ENCODE data around the gene TRIM32.

TRIM32 gene

GRCh38 chr9:116704470-116704869, 17.4 kb downstream of the TRIM32 start:
- no peak overlapping the region for H3K27ac ChIP-seq
- DNase-seq (ENCODE audit: low read depth, low spot score): no peak

- DNase-seq (ENCODE audit: low read depth, low spot score): no peak
- no peak overlapping the region for H3K27ac ChIP-seq
Observed at GRCh38 chr9:116705531-116705930, 18.4 kb downstream of the TRIM32 start.

DNA sequence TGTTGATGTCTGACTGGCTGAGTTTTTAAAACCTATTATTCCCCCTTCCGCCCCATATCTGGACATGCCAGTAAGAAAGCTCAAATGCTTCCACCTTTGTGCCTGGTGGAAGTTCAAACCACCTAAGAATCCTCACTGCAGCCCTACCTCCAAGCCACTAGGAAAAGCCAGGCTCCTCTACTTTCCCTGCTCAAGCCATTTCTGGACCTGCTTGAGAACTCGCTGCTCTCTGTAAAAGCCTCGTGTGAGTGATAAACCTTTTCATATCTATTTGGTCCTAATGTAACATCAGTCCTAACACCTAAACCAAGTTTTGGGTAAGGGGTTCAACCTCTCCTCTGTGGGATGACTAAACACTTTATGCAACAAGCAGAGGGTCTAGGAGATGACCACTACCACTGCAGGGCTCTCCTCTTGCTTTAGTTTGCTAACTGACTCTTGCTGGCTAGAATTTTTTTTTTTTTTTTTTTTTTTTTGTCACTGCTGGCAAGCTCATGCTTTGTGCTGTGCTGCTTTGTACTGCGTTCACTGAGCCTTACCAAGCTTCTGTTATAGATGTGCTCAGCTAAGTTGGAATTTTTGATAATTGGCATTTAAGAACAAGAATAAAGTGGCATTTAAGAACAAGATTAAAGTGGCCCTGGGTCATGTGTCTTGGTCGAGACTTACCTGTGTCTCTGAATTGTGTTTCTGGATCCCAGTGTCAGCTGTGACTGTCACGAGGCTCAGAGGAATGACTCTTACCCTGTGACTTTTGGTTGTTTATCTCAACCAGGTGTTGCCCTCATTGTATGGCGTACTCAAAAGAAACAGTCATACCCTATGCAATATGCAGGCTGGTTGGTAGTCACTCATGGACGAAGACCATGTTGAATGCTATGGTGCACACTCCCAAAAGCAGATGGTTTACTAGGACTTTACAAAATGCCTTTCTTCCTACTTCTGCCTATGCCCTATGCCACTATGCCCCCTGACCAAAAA, 19.5 kb downstream of the TRIM32 start:
- no peak overlapping the region for H3K27ac ChIP-seq
- DNase-seq (ENCODE audit: low read depth, low spot score): no peak

DNA sequence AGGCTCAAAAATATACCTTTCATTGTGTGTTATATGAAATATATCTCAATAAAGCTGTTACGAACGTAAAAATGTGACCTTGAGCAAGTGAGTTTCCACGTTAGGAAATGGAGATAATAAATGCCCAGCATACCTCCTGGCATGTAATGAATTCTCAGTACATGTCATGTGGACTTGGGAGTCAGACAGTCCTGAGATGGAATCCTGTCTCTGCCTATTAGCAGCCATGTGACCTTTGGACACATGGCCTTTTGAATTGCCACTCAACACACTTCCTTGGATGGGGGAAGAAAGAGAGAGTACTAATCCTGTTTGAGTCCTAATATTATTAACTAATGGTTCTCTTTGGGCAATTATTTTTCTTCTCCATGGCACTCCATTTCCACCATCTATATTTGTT, 25.7 kb downstream of the TRIM32 start:
- H3K27ac ChIP-seq: no peak overlapping the region
- no peak for DNase-seq (ENCODE audit: low read depth, low spot score)

GRCh38 chr9:116713271-116713670, 26.2 kb downstream of the TRIM32 start:
- DNase-seq (ENCODE audit: low read depth, low spot score): no peak
- no peak overlapping the region for H3K27ac ChIP-seq

DNA sequence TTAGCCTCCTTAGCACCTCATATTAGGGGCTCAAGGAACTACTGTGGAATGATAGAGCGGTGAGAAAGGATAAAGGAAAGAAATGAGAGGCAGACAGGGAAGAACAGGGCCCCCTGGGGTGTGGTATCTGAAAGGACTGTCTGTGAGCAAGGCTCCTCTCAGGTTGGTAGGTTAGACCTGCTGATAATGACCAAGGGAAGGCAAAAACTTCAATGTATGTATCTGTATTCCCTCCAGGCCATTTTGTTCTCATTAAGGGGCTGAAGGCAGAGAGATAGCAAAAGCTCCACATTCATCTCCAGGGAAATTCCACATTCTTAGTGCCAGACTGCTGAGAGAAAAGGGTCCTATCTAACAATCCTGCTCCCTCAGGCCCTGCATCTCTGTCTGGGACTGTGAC, 28.6 kb downstream of the TRIM32 start:
- no peak overlapping the region for H3K27ac ChIP-seq
- no peak for DNase-seq (ENCODE audit: low read depth, low spot score)

- DNase-seq (ENCODE audit: low read depth, low spot score): no peak
- no peak overlapping the region for H3K27ac ChIP-seq
Observed at GRCh38 chr9:116716438-116716837, 29.3 kb downstream of the TRIM32 start.

- no peak for DNase-seq (ENCODE audit: low read depth, low spot score)
- H3K27ac ChIP-seq: no peak overlapping the region
Observed at GRCh38 chr9:116717150-116717549, 30.0 kb downstream of the TRIM32 start.

DNA sequence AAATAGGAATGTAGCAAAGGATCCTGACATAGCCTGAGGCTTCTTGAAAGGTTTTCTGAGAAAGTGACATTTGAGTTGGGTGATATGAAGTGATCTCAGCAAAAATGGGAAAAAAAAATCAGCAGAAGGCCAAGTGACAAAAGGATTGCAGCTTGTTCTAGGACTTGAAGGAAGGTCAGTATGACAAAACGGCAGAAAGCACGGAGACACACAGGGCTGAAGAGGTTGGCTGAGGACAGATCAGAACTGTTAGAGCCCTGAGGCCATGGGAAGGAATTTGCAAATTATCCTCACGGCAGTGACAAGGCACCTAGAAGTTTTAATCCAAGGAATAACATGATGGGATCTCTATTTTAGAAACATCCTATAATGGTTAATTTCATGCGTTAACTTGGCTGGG, 31.0 kb downstream of the TRIM32 start:
- no peak overlapping the region for H3K27ac ChIP-seq
- DNase-seq (ENCODE audit: low read depth, low spot score): no peak

GRCh38 chr9:116720111-116720510, 33.0 kb downstream of the TRIM32 start:
- no peak overlapping the region for H3K27ac ChIP-seq
- no peak for DNase-seq (ENCODE audit: low read depth, low spot score)

- H3K27ac ChIP-seq: no peak overlapping the region
Observed at GRCh38 chr9:116721411-116721810, 34.3 kb downstream of the TRIM32 start.

GRCh38 chr9:116721944-116722343, 34.8 kb downstream of the TRIM32 start:
- H3K27ac ChIP-seq: no peak overlapping the region

More at GRCh38 chr9:116721411-116721810, 34.3 kb downstream of the TRIM32 start:
- DNase-seq (ENCODE audit: low read depth, low spot score): no peak

DNA sequence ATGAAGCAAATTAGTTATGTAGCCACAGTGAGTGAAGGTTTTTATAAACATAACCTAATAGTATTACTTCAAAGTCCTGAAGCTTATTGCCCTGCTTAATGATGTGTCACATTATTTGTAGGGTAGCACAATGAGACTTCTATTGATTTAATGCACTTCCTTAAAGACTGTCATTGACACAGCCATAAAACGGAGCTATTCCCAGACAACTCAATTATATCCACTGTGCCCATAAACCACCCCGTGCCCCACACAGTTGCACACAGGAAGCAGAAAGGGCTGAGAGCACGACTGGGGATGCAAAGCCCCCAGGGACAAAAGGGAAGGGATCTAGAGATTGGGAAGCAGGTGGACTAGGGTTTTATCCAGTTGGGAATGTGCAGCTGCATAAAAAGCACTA, 37.0 kb downstream of the TRIM32 start:
- no peak for DNase-seq (ENCODE audit: low read depth, low spot score)
- no peak overlapping the region for H3K27ac ChIP-seq

More at GRCh38 chr9:116721944-116722343, 34.8 kb downstream of the TRIM32 start:
- DNase-seq (ENCODE audit: low read depth, low spot score): no peak

GRCh38 chr9:116726602-116727001, 39.5 kb downstream of the TRIM32 start:
- H3K27ac ChIP-seq: no peak overlapping the region
- no peak for DNase-seq (ENCODE audit: low read depth, low spot score)

DNA sequence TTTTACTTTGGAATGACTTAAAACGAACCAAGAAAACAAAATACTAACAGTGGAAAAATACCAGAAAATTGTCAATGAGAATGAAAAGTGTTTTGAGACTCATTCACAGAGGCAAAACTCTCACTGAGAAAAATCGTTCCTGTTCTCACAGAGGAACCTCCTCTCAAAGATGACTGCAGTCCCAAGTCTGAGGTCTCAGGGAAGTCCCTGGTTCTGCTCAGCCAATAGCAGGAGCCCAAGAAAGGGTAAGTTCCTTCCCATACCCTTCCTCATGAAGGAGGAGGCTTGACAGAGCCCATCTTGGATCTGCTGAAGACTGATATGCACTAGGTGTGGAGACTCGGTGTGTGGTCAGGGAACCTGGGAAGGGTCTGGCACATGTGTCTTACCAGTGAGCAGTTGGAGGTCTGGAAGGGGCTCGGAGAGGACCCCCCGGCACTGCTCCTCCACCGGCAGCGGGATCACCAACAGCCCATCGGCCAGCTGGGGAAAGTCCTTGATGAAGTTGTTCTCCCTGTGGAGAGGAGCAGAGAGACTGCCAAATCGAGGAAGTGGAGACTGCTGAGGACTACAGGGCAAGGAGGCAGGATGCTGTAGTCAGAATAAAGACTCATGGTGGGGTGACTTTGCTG, 46.0 kb downstream of the TRIM32 start:
- DNase-seq (ENCODE audit: low read depth, low spot score): no peak
- H3K27ac ChIP-seq: no peak overlapping the region

- DNase-seq (ENCODE audit: low read depth, low spot score): no peak
Observed at GRCh38 chr9:116736399-116737151, 49.5 kb downstream of the TRIM32 start.

DNA sequence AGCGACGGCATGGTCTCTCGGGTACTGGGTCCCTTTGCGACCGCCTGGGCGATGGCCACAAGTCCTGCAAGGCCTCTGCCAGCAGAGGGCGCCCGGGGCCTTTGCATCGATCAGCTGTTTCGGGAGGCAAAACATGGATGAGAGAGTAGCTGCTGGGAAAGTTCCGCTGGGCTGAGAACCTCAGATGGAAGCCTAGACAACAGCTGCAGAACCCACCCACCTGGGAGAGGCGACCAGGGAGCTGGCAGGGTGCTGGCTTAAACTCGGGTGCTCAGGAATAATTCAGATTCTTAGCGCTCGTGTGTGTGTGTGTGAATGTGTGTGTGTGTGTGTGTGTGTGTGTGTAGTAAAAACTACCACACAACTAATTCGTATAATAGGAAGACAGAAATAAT, 50.0 kb downstream of the TRIM32 start:
- no peak overlapping the region for H3K27ac ChIP-seq
- peak; percentile 26 for DNase-seq (ENCODE audit: low read depth, low spot score)

More at GRCh38 chr9:116736399-116737151, 49.5 kb downstream of the TRIM32 start:
- H3K27ac ChIP-seq: no peak overlapping the region

DNA sequence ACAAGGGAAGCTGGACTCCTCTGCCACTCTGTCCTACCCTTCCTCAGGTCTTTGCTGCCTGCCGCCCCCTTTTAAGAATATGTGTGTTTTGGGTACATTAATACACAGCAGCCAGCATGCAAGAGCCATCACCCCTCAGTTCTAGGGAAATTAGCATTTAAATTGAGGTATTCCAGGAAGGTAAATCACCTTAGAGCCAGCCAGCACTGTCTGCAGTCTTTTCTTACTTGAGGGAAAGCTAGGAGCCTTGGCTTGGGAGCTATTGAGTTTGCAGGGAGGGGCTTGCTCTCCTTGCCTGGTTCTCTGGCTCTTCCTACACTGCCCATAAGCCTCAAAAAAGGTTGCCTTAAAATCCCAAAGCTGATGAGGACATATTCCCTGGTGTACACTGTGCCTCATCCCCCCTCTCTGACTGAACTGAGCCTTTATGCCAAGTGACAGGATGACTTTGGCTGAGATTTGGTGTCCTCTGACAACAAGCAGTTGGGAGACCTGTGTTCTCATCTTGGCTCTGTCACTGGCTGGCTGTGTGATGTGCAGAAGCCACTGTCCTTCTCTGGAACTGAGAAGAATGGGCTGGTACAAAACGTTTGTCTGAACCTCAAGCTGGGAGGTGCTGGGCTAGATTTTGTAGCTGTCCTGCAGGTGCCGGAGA, 54.1 kb downstream of the TRIM32 start:
- no peak for DNase-seq (ENCODE audit: low read depth, low spot score)
- no peak overlapping the region for H3K27ac ChIP-seq

GRCh38 chr9:116741742-116742141, 54.6 kb downstream of the TRIM32 start:
- H3K27ac ChIP-seq: no peak overlapping the region
- DNase-seq (ENCODE audit: low read depth, low spot score): no peak

GRCh38 chr9:116749176-116749575, 62.1 kb downstream of the TRIM32 start:
- H3K27ac ChIP-seq: no peak overlapping the region
- DNase-seq (ENCODE audit: low read depth, low spot score): no peak

All from epithelial cell of prostate (primary cell).